HG03095 (cell line): ENCODE measurements around the gene CORO7.
A peak's percentile ranks its signal among the peaks of the same experiment; 100 is the strongest.

Experiments used
- ATAC-seq: cut with Tn5 transposase; IDR thresholded peaks from one replicate; pipeline ENCODE4 v1.9.1; 2021; ENCODE audit warnings: moderate library complexity; ENCODE audit not compliant: unreplicated experiment

Gene CORO7

DNA sequence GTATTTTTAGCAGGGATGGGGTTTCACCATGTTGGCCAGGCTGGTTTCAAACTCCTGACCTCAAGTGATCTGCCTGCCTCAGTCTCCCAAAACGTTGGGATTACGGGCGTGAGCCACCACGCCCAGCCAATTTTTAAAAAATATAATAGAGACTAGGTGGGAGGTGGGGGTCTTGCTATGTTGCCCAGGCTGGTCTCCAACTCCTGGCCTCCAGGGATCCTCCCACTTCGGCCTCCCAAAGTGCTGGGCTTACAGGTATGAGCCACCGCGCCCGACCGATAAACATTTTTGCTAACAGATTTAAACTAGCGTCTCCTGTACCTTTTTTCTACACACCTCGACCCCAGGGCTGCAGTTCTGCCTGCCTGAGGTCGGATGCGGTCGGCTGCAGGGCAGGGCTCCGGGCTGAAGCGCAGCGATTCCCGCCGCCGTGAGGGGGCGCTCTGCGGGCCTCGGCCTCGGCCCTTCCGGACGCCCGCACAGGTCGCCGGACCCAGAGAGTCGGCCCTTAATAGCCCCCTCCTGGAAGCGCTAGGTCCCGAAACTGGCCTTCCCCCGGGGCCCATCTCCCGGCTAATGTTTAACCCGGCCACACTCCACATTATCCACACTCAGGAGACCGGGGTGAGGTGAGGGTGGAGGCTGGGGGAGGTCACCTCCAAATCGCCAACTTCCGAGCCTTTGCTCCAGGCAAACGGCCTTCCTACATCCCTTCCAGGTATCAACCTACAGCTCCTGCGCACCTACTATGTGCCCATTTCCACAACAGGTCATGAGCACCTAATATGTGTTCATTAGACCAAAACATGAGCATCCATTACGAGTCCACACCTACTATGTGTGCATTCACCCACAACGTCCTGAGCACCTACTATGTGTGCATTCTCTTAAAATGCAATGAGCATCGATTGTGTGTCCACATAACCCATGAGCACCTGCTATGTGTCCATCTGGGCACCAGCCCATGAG, 102.5 kb downstream of the CORO7 start:
- no peak for ATAC-seq

- no peak for ATAC-seq
Observed at GRCh38 chr16:4309833-4310266, 106.5 kb downstream of the CORO7 start.

DNA sequence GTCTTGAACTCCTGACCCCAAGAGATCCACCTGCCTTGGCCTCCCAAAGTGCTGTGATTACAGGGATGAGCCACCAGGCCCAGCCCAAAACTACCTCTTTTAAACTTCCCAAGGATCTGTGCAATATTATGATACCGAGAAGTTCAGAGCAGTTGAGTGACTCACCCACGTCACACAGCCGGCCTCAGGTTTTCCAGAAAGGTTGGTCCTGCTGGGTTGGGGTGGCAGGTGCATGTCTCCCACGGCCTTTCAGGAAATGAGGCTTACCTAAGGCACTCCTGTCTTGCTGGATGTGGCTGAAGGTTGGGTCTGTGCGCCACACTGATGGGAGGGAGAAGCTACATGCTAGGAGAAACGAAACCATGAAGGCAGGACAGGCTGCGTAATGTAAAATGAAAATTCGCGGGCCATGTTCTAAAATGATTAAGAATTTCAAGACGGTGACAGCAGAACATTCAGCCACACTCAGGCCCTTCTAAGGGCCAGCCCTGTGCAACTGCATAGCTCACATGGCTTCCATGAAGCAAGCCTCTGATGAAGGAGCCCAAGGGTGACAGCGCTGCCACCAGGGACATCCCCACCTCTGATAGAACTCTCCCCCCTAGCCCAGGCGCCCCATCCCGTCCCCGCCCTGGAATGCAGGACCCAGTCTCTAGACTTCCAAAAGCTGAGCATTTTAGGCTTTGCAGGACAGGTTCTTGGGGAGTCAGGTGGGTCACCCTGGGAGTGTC, 107.1 kb downstream of the CORO7 start:
- ATAC-seq, result no peak

DNA sequence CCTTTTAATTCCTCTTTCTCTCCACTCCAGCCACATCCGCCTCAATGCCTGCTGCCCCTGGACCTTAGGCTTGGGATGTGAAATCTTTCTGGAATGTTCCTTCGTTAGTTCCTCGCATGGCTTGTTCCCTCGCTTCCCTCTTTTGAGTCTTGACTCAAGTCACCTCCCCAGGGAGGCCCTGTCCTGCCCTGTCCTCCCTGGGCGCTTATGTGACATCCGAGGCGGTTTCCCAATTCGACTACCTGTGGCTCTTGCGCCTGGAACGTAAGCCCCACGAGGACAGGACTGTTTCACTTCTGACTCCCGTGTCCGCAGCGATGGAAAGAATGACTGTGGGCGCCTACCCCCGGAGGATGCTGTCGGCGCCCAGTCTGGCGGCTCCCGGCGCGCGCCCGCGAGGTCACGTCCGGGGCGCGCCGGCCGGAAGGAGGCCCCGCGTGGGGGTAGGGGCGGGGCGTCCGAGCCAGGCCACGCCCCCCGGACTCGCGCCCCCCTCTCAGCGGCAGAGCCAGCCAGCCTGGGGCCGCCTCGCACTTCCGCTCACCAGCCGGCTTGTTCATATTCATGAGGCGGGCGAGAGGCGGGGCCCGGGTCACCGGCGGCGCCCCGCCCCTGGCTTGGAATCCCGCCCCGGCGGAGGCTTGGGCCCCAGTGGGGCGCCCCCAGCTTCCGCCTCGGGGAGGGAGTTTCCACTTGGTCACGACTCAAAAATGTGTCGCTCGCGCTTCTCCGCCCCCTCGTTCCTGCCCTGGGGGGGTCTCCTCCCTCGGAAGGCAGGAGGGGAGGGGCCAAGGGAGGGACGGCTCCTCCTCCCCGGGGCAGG, 109.0 kb downstream of the CORO7 start:
- ATAC-seq, result peak; percentile 81

DNA sequence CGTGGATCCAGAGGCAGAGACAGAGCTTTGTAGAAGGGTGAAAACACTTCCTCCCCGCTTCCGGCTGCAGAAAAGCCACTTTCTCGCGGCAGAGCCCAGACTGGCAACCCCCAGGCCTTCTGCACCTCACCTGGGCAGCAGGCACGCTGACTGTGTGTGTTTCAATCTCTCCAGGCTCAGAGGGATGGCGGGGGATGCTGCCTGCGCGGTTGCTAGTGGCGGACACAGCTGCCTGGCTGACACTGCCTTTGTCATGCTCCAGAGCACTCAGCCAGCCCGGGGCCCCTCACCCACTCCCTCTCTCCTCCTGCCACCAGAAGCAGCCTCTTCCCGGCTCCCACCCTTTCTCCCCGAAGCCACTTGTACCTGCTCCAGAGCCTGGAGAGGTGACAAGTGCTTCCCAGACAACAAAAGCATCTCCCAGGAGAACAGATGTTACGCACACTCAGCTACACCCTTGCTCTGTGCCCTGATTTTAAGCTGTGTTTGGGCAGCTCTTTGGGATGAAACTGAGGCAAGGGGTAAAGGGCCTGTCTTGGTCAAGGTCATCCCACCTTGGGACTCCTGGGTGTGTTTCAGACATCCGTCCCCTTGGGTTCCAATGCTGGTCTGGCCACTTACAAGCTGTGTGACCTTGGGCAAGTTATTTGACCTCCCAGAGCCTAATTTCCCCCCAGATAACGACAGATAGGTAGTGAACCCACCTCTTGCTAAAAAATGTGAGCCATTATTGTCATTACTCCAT, 109.8 kb downstream of the CORO7 start:
- ATAC-seq, result no peak
